ENCODE data around the gene ASCC3.

GRCh38 chr6:100701728-100702127 lies 179.4 kb downstream of the ASCC3 start:
- TF ChIP-seq POLR2AphosphoS5 (IDR thresholded peaks at IDR 0.05), result no peak
- no peak for TF ChIP-seq CTCF (IDR thresholded peaks at IDR 0.05)
